H9 (cell line): ENCODE results near the gene FAM78B. TPM values are rescaled to one million over a fixed set of nuclear protein-coding genes. Genes with fewer than 3 reads are reported as not detected.

Experiments
- DNase-seq: peaks from one replicate; pipeline ENCODE4 v3.0.0-alpha.2; 2017
- H2AFZ ChIP-seq: one replicate; pipeline ENCODE4 v1.6.1; 2013; ENCODE audit warnings: mild to moderate bottlenecking, low read length, control low read depth, moderate library complexity
- H2AK5ac ChIP-seq: 2 replicates; pipeline ENCODE4 v1.6.1; 2013; ENCODE audit warnings: low read length, control low read depth, mixed read lengths; ENCODE audit not compliant: insufficient read length
- H2BK120ac ChIP-seq: one replicate; pipeline ENCODE4 v1.6.1; 2013; ENCODE audit warnings: low read depth, mild to moderate bottlenecking, low read length, control low read depth, inconsistent platforms; ENCODE audit not compliant: poor library complexity, severe bottlenecking
- H2BK12ac ChIP-seq: 2 replicates; pipeline ENCODE4 v1.6.1; 2013; ENCODE audit warnings: low read length, control low read depth, mixed read lengths, low read depth; ENCODE audit not compliant: insufficient read length
- H2BK15ac ChIP-seq: 2 replicates; pipeline ENCODE4 v1.6.1; 2013; ENCODE audit warnings: low read depth, low read length, control low read depth
- H2BK20ac ChIP-seq: one replicate; pipeline ENCODE4 v1.6.1; 2013; ENCODE audit warnings: low read depth, mild to moderate bottlenecking, low read length, control low read depth, inconsistent platforms; ENCODE audit not compliant: poor library complexity, severe bottlenecking
- H2BK5ac ChIP-seq: 2 replicates; pipeline ENCODE4 v1.6.1; 2013; ENCODE audit warnings: low read length, control low read depth, mixed read lengths; ENCODE audit not compliant: insufficient read length
- H3K14ac ChIP-seq: 2 replicates; pipeline ENCODE4 v1.6.1; 2013; ENCODE audit warnings: low read length, control low read depth; ENCODE audit not compliant: insufficient read depth
- H3K18ac ChIP-seq: 2 replicates; pipeline ENCODE4 v1.6.1; 2013; ENCODE audit warnings: low read depth, mild to moderate bottlenecking, mixed read lengths, low read length, control low read depth; ENCODE audit not compliant: insufficient read length
- H3K23ac ChIP-seq: 2 replicates; pipeline ENCODE4 v1.6.1; 2013; ENCODE audit warnings: low read length, control low read depth, mixed read lengths, low read depth; ENCODE audit not compliant: insufficient read length
- H3K23me2 ChIP-seq: 2 replicates; pipeline ENCODE4 v1.6.1; 2013; ENCODE audit warnings: low read depth, mild to moderate bottlenecking, mixed read lengths, low read length, control low read depth; ENCODE audit not compliant: insufficient read length, poor library complexity, severe bottlenecking
- H3K27ac ChIP-seq: 2 replicates; pipeline ENCODE4 v1.5.1; 2013; ENCODE audit warnings: low read length, control low read depth, mixed read lengths, low read depth; ENCODE audit not compliant: insufficient read length
- H3K27me3 ChIP-seq: 2 replicates; pipeline ENCODE4 v1.6.1; 2013; ENCODE audit warnings: low read length, control low read depth, inconsistent platforms; ENCODE audit not compliant: insufficient read depth
- H3K4ac ChIP-seq: 2 replicates; pipeline ENCODE4 v1.6.1; 2013; ENCODE audit warnings: low read depth, mild to moderate bottlenecking, control low read depth, inconsistent platforms, low read length, moderate library complexity
- H3K4me1 ChIP-seq: 2 replicates; pipeline ENCODE4 v1.6.1; 2013; ENCODE audit warnings: low read length, control low read depth, inconsistent platforms; ENCODE audit not compliant: insufficient read depth
- H3K4me2 ChIP-seq: 2 replicates; pipeline ENCODE4 v1.6.1; 2013; ENCODE audit warnings: low read length, control low read depth, mixed read lengths; ENCODE audit not compliant: insufficient read length, insufficient read depth
- H3K56ac ChIP-seq: 2 replicates; pipeline ENCODE4 v1.6.1; 2013; ENCODE audit warnings: low read depth, mild to moderate bottlenecking, mixed read lengths, low read length, control low read depth; ENCODE audit not compliant: insufficient read length
- H3K79me1 ChIP-seq: 2 replicates; pipeline ENCODE4 v1.6.1; 2013; ENCODE audit warnings: low read depth, mild to moderate bottlenecking, moderate library complexity, low read length, control low read depth, inconsistent platforms; ENCODE audit not compliant: insufficient read depth, poor library complexity, severe bottlenecking
- H3K79me2 ChIP-seq: 2 replicates; pipeline ENCODE4 v1.6.1; 2013; ENCODE audit warnings: low read length, control low read depth, inconsistent platforms; ENCODE audit not compliant: insufficient read depth
- H3K9ac ChIP-seq: 2 replicates; pipeline ENCODE4 v1.6.1; 2013; ENCODE audit warnings: low read length, control low read depth, mixed read lengths; ENCODE audit not compliant: insufficient read length; ENCODE audit errors: extremely low read depth
- H3K9me3 ChIP-seq: one replicate; pipeline ENCODE4 v1.6.1; 2013; ENCODE audit warnings: low read depth, low read length, inconsistent platforms; ENCODE audit not compliant: control insufficient read depth
- H3T11ph ChIP-seq: one replicate; pipeline ENCODE4 v1.6.1; 2013; ENCODE audit warnings: mild to moderate bottlenecking, low read length, control low read depth, inconsistent platforms
- H4K20me1 ChIP-seq: one replicate; pipeline ENCODE4 v1.6.1; 2013; ENCODE audit not compliant: control insufficient read depth, insufficient read length, insufficient read depth
- H4K5ac ChIP-seq: 2 replicates; pipeline ENCODE4 v1.6.1; 2013; ENCODE audit warnings: low read depth, mild to moderate bottlenecking, mixed read lengths, low read length, control low read depth; ENCODE audit not compliant: insufficient read length
- H4K8ac ChIP-seq: replicated peaks from 2 replicates; pipeline ENCODE4 v1.6.1; 2013; ENCODE audit warnings: low read length, control low read depth, mixed read lengths, low read depth; ENCODE audit not compliant: insufficient read length
- H4K91ac ChIP-seq: 2 replicates; pipeline ENCODE4 v1.6.1; 2013; ENCODE audit warnings: low read depth, mild to moderate bottlenecking, moderate library complexity, mixed read lengths, low read length, control low read depth; ENCODE audit not compliant: insufficient read length
- H3K27ac Mint-ChIP-seq, 3 experiments: 2 replicates in 2 of 3; 3 replicates in 1 of 3; pipeline ENCODE4 v1.8.0; 2020 to 2021; ENCODE audit warnings: mixed read lengths in 3 of 3, mild to moderate bottlenecking in 1 of 3, moderate library complexity in 1 of 3
- H3K27me3 Mint-ChIP-seq: 2 replicates; pipeline ENCODE4 v1.8.0; 2021; ENCODE audit warnings: low read depth, mild to moderate bottlenecking, moderate library complexity, mixed read lengths
- H3K36me3 Mint-ChIP-seq, 3 experiments: 2 replicates in 2 of 3; 3 replicates in 1 of 3; pipeline ENCODE4 v1.8.0; 2020 to 2021; ENCODE audit warnings: low read depth in 3 of 3, mixed read lengths in 3 of 3; ENCODE audit not compliant: insufficient read depth in 1 of 3
- H3K4me1 Mint-ChIP-seq, 2 experiments: 2 replicates each; pipeline ENCODE4 v1.8.0; 2020; ENCODE audit warnings: mixed read lengths in 2 of 2
- H3K4me3 Mint-ChIP-seq, 2 experiments: 2 replicates in 1 of 2; 3 replicates in 1 of 2; pipeline ENCODE4 v1.8.0; 2020 to 2021; ENCODE audit warnings: mild to moderate bottlenecking in 2 of 2, mixed read lengths in 2 of 2, moderate library complexity in 1 of 2
- H3K9me3 Mint-ChIP-seq, 2 experiments: 2 replicates in 1 of 2; 3 replicates in 1 of 2; pipeline ENCODE4 v1.8.0; 2020; ENCODE audit warnings: mild to moderate bottlenecking in 2 of 2, mixed read lengths in 2 of 2, moderate library complexity in 1 of 2
- WGBS: extraction: QIAGEN DNeasy Blood & Tissue Kit; methylation state at CpG from one replicate; pipeline ENCODE4 v1.1.7; 2013; ENCODE audit warnings: missing lambda C conversion rate, low lambda C conversion rate, mixed read lengths; ENCODE audit not compliant: insufficient read length; ENCODE audit errors: extremely low coverage; 5-methylcytosine and 5-hydroxymethylcytosine counted together
- total RNA-seq: library from RNA; stranded (reverse); gene quantifications from 2 replicates; pipeline ENCODE4 v1.2.1, GENCODE V29; 2021
- TF ChIP-seq, protein P1 (sequence below): fragments of 200-600 bp; sonication (generic); conservative IDR thresholded peaks from 3 replicates; pipeline ENCODE4 v1.8.0; 2021; ENCODE audit warnings: antibody characterized with exemption, mild to moderate bottlenecking

The FAM78B gene
- total RNA-seq, 1 experiment from 2014 or later: 2.3 TPM

DNA sequence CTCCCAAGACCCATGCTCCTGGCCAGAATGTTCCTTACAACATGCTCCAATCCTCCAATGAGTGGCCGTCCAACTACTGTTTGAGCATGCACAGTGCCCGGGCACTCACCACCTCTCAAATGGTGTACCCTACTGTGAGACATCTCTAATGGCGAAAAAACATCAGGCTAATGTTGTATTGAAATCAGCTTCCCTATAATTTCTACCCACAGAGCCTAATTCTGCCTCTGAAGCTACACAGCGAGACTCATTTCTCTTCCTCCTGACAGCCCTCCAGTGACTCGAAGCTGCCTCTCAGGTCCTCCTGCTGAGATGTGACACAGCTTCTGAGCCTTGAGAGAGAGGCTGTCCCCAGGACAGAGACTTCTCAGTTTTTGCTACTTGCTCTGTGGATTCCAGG is 130.7 kb downstream of the FAM78B start:
- no peaks in the 10 kb centered on the region for H3K79me2 ChIP-seq
- no peak overlapping the region for H2BK120ac ChIP-seq
- no peaks in the 10 kb centered on the region for H3K9me3 ChIP-seq
- no peak overlapping the region for H4K91ac ChIP-seq
- H3K9ac ChIP-seq: no peak overlapping the region
- no peak overlapping the region for H2BK15ac ChIP-seq
- TF ChIP-seq, protein P1, sequence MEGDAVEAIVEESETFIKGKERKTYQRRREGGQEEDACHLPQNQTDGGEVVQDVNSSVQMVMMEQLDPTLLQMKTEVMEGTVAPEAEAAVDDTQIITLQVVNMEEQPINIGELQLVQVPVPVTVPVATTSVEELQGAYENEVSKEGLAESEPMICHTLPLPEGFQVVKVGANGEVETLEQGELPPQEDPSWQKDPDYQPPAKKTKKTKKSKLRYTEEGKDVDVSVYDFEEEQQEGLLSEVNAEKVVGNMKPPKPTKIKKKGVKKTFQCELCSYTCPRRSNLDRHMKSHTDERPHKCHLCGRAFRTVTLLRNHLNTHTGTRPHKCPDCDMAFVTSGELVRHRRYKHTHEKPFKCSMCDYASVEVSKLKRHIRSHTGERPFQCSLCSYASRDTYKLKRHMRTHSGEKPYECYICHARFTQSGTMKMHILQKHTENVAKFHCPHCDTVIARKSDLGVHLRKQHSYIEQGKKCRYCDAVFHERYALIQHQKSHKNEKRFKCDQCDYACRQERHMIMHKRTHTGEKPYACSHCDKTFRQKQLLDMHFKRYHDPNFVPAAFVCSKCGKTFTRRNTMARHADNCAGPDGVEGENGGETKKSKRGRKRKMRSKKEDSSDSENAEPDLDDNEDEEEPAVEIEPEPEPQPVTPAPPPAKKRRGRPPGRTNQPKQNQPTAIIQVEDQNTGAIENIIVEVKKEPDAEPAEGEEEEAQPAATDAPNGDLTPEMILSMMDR: no peak
- no peak overlapping the region for H3K27ac ChIP-seq
- Mint-ChIP-seq H3K9me3 (no peaks in the 10 kb centered on the region), H3K4me1 (peaks cover 24 to 35% of the 10 kb centered on the region in 2 experiments), H3K27me3 (peaks cover 1% of the 10 kb centered on the region), H3K27ac (no peak overlapping the region), H3K4me3 (no peak overlapping the region), H3K36me3 (no peaks in the 10 kb centered on the region)
- H2BK12ac ChIP-seq: no peak overlapping the region
- H3K23ac ChIP-seq: no peak overlapping the region
- no peak overlapping the region for H2BK5ac ChIP-seq
- no peak overlapping the region for H2AFZ ChIP-seq
- H3K14ac ChIP-seq: no peak overlapping the region
- H4K5ac ChIP-seq: no peak overlapping the region
- H4K20me1 ChIP-seq: no peaks in the 10 kb centered on the region
- no peak for DNase-seq
- H3T11ph ChIP-seq: no peak overlapping the region
- H3K4me1 ChIP-seq: peaks cover 11% of the 10 kb centered on the region; the same call in 1 of the 2 replicates
- H2AK5ac ChIP-seq: no peak overlapping the region
- no peak overlapping the region for H2BK20ac ChIP-seq
- WGBS: no CpG with 5 or more reads among the region's 5 CpGs
- no peak overlapping the region for H3K18ac ChIP-seq
- H3K23me2 ChIP-seq: no peaks in the 10 kb centered on the region
- no peaks in the 10 kb centered on the region for H3K27me3 ChIP-seq
- no peak overlapping the region for H3K4me2 ChIP-seq
- H3K79me1 ChIP-seq: no peaks in the 10 kb centered on the region
- no peak overlapping the region for H3K56ac ChIP-seq
- H3K4ac ChIP-seq: no peak overlapping the region
- H4K8ac ChIP-seq: no peak overlapping the region
